Adrenal gland (tissue), 5 donors: Measurements from ENCODE around the gene ZNF529.

Experiments used
- CTCF ChIP-seq, 6 experiments: fragments of 450-650 bp in 4 of 6; fragments of 200-600 bp in 2 of 6; sonication (generic) in 1 of 6; IDR thresholded peaks; 1 replicate in 5 of 6; 2 replicates in 1 of 6; pipeline versions ENCODE4 v1.5.1 to v1.8.0; 2016 to 2021; ENCODE audit warnings: antibody characterized with exemption in 6 of 6, mild to moderate bottlenecking in 2 of 6, moderate library complexity in 1 of 6
- POLR2A ChIP-seq, 2 donors: fragments of 450-650 bp; IDR thresholded peaks; one replicate each; pipeline ENCODE4 v1.6.1; 2017; ENCODE audit warnings: antibody characterized with exemption in 2 of 2, mild to moderate bottlenecking in 2 of 2, moderate library complexity in 1 of 2
- donor health status: DM: no; HTN: no; CAD: no.

GRCh38 chr19:36605877-36606478 lies 32.9 kb upstream of the ZNF529 start:
- TF ChIP-seq CTCF (IDR thresholded peaks at IDR 0.05): no peak
- no peak for TF ChIP-seq POLR2A (IDR thresholded peaks at IDR 0.05)
